ENCODE measurements around the gene SCFD2. TPM values are rescaled to one million over a fixed set of nuclear protein-coding genes. Genes with fewer than 3 reads are reported as not detected.

SCFD2 gene
- total RNA-seq, 1 donor from 2014 or later: 11.0 TPM

DNA sequence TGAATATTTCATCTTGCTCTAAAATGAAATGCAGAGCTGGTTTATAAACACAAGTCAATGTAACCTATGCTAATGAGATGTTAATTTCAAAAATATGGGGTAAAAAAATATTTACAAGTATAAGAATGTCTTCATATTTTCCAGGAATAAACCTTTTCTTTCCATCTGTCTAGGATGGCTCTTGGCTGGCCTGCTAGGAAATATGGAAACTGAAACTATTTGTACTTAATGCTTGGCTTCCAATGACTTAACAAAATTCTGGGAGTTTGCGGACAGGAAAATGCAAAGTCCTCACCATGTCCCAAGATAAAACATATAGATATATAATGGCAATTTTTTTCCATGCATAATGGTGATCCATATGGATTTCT lies 168.1 kb downstream of the SCFD2 start:
- no peaks in the 10 kb centered on the region for H3K36me3 ChIP-seq (ENCODE audit: control insufficient read depth, insufficient read depth, low read length)
- TF ChIP-seq, protein P1, sequence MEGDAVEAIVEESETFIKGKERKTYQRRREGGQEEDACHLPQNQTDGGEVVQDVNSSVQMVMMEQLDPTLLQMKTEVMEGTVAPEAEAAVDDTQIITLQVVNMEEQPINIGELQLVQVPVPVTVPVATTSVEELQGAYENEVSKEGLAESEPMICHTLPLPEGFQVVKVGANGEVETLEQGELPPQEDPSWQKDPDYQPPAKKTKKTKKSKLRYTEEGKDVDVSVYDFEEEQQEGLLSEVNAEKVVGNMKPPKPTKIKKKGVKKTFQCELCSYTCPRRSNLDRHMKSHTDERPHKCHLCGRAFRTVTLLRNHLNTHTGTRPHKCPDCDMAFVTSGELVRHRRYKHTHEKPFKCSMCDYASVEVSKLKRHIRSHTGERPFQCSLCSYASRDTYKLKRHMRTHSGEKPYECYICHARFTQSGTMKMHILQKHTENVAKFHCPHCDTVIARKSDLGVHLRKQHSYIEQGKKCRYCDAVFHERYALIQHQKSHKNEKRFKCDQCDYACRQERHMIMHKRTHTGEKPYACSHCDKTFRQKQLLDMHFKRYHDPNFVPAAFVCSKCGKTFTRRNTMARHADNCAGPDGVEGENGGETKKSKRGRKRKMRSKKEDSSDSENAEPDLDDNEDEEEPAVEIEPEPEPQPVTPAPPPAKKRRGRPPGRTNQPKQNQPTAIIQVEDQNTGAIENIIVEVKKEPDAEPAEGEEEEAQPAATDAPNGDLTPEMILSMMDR (IDR thresholded peaks at IDR 0.05; ENCODE audit: insufficient read depth, low read length, poor library complexity, severe bottlenecking): no peak
- H3K4me3 ChIP-seq (ENCODE audit: low read depth, low read length): no peak overlapping the region
- no peak for DNase-seq (ENCODE audit: low read depth)
- H3K27me3 ChIP-seq (ENCODE audit: control insufficient read depth, insufficient read depth, low read length): no peaks in the 10 kb centered on the region

DNA sequence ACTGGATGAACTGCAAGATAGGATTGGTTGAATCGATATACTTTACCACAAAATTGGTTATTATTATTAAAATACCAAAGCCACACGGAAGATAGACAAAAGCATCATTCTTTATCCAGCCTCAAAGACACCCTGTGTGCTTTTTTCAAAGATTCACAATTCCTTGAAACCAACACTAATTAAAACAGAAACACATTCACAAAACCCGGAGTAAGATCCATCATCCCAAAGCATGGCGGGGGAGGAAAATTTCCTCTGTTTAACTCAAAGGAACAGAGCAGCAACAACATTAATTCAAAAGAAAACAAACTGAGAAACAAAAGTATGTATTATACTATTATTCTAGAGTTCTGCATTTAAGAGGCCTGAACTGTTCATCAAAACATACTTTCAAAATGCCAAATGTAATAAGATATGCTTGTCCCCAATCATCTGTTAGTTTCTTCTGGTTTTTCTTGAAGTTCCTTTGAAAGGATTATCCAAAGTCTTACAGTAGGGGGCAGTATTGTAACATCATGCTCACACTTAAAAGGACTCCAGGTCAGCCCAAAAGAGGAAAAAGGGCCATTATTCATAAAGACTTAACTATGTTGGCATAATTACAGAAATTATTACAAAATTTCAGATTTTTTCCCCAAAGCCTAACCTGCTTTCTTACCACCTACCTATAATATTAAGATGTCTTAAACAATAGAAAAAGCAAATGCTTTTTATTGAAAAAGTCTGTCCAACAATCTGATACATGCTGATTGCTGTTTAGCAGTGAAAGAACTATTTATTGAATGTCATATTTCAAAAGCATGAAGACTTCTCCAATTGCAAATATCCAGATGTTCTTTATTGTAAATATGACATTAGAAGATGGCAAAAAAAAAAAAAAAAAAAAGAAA lies 168.7 kb downstream of the SCFD2 start:
- Histone ChIP-seq H3K4me3 (ENCODE audit: low read depth, low read length) (no peak overlapping the region), H3K27me3 (ENCODE audit: control insufficient read depth, insufficient read depth, low read length) (no peaks in the 10 kb centered on the region), H3K36me3 (ENCODE audit: control insufficient read depth, insufficient read depth, low read length) (no peaks in the 10 kb centered on the region)
- TF ChIP-seq, protein P1 (IDR thresholded peaks at IDR 0.05; ENCODE audit: insufficient read depth, low read length, poor library complexity, severe bottlenecking): peak; percentile 62
- peak; percentile 10 for DNase-seq (ENCODE audit: low read depth)

DNA sequence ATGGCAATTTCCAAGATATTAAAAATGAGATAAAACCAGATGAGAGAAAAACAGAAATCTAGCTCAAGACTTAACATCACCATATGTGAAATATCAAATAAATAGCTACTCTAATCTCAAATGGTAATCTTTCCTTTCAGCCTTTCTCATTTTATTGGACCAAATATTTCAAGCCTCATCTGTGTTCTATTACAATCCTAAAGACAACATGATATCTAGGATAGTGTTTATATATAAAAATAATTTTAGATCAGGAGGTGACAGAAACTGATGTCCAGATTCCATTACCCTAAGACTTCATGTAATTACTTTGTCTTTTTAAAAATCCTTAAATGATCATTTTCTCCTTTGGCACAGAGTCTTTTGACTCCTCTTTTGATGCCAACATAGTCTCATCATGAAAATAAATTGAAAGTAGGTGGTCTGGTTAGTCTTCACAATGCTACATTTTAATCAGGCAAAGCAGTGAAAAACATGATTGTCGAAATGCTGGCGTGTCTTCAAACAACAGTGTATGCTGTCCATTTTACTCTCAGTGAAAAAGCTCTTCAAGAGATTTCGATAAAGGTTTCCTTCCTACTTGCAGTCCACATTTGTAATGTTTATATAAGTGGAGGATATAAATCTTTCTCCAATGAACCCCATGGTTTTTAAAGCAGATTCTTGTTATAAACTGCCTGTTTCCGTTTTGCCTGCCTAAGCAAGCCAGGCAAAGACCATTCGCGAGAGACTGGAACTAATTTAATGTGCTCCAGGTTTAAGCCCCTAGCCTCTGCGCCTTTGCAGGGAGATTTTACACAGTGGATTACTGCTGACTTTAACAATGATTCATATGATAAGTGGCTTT lies 169.8 kb downstream of the SCFD2 start:
- TF ChIP-seq, protein P1 (IDR thresholded peaks at IDR 0.05; ENCODE audit: insufficient read depth, low read length, poor library complexity, severe bottlenecking): no peak
- no peak for DNase-seq (ENCODE audit: low read depth)
- Histone ChIP-seq H3K4me3 (ENCODE audit: low read depth, low read length) (no peak overlapping the region), H3K36me3 (ENCODE audit: control insufficient read depth, insufficient read depth, low read length) (no peaks in the 10 kb centered on the region), H3K27me3 (ENCODE audit: control insufficient read depth, insufficient read depth, low read length) (no peaks in the 10 kb centered on the region)

DNA sequence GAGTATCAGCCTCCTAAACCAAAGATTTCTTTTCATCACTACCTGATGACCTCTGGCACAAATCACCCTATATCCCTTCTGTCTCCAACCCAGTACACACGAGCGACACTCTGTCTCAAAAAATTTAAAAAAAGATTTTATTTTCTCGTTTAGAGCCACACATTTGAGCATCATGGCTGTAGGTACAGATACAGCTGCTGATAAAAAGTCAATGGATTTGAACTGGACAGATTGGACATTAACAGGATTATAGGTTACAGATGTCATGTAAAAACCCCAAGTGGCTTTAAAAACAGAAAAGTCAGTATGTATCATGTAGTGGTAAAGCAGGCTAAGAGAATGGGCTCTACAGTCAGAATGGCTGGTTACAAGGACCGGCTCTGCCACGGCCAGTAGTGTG lies 171.1 kb downstream of the SCFD2 start:
- Histone ChIP-seq H3K36me3 (ENCODE audit: control insufficient read depth, insufficient read depth, low read length) (no peaks in the 10 kb centered on the region), H3K27me3 (ENCODE audit: control insufficient read depth, insufficient read depth, low read length) (no peaks in the 10 kb centered on the region), H3K4me3 (ENCODE audit: low read depth, low read length) (no peak overlapping the region)
- DNase-seq (ENCODE audit: low read depth): no peak
- TF ChIP-seq, protein P1 (IDR thresholded peaks at IDR 0.05; ENCODE audit: insufficient read depth, low read length, poor library complexity, severe bottlenecking): no peak

DNA sequence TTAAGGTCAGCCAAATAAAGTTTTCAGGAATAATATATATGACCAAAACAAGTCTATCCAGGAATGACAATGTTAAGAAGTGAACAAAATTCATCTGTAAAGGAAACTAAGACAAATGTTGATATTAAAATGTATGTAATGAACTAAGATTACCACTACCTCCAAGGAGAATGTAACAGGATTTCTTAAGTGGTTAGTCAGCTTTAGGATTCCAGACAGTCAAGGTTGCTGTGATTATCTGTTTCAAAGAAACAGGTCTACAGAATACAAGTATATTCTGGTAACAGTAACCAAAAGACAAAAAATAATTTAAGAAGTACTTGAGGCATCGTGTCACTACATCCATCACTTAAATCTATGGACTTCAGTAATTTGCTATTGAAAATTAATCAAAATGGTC lies 172.8 kb downstream of the SCFD2 start:
- H3K27me3 ChIP-seq (ENCODE audit: control insufficient read depth, insufficient read depth, low read length): no peaks in the 10 kb centered on the region
- DNase-seq (ENCODE audit: low read depth): no peak
- no peak overlapping the region for H3K4me3 ChIP-seq (ENCODE audit: low read depth, low read length)
- no peaks in the 10 kb centered on the region for H3K36me3 ChIP-seq (ENCODE audit: control insufficient read depth, insufficient read depth, low read length)
- TF ChIP-seq, protein P1 (IDR thresholded peaks at IDR 0.05; ENCODE audit: insufficient read depth, low read length, poor library complexity, severe bottlenecking): no peak
